ENCODE measurements around the gene WIPF1. TPM values are rescaled to one million over a fixed set of nuclear protein-coding genes. Genes with fewer than 3 reads are reported as not detected.

WIPF1 gene
- total and polyA plus RNA-seq, 2 donors (not counting 3 experiments of a cell fraction or from before 2014, with no cell fraction given): 15.3 to 42.0 TPM

DNA sequence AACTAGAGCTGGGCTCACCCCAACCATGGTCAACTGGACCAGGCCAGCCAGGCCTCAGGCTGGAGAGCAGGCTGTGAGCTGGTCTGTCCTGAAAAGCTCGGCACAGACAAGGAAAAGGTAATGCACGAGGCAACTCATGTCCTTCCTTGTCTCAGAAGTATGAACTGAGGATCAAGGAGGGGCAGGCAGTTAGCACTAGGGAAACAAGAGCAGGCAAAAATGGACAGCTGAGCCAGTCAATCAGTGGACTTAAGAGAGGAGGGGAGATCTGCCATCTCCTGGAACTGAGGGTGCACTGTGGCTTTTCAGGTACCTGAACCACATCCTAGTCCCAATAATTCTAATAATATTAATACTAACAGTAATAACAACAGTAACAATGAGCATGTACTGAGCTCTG, 20.6 kb upstream of the WIPF1 start:
- Histone ChIP-seq H2AFZ (ENCODE audit: low read depth, low read length) (no peak overlapping the region), H4K20me1 (replicated peaks; ENCODE audit: control insufficient read depth, extremely low read depth, insufficient read depth, low read length) (no peaks in the 10 kb centered on the region), H3K79me2 (ENCODE audit: control insufficient read depth, insufficient read depth, low read length) (no peaks in the 10 kb centered on the region), H3K4me3 (replicated peaks in 1 of 3; ENCODE audit: insufficient read depth in 1 of 3, low read depth in 1 of 3, low read length in 3 of 3) (no peak overlapping the region), H3K36me3 (ENCODE audit: control insufficient read depth in 2 of 2, extremely low read depth in 1 of 2, insufficient read depth in 2 of 2, low read length in 2 of 2) (no peaks in the 10 kb centered on the region), H3K27me3 (ENCODE audit: control insufficient read depth in 2 of 2, insufficient read depth in 2 of 2, low read length in 2 of 2) (no peaks in the 10 kb centered on the region), H3K9me3 (replicated peaks; ENCODE audit: control insufficient read depth, insufficient read depth, low read length) (no peaks in the 10 kb centered on the region), H3K27ac (ENCODE audit: insufficient read depth, low read depth, low read length) (no peak overlapping the region), H3K9me1 (replicated peaks; ENCODE audit: control insufficient read depth, extremely low read depth, insufficient read depth, low read length) (no peaks in the 10 kb centered on the region), H3K4me2 (ENCODE audit: insufficient read depth, low read length) (no peak overlapping the region), H3K9ac (replicated peaks; ENCODE audit: extremely low read depth, insufficient read depth, low read length) (no peak overlapping the region), H3K4me1 (ENCODE audit: control insufficient read depth, extremely low read depth, insufficient read depth, low read length) (peaks cover 13% of the 10 kb centered on the region)
- no peak for FAIRE-seq
- intact Hi-C loops (cut with micrococcal nuclease): no loop called here
- POLR2A ChIA-PET: no interaction called here
- no peak for DNase-seq (ENCODE audit: low read depth, low spot score)
- dilution Hi-C loops (cut with MboI; ENCODE audit: extremely low pct_ligation_motif_present, low sequenced_read_pairs): no loop called here
- no TSS peak for BruUV-seq (replicated peaks)
- CTCF ChIA-PET: interaction anchor here (0.6 to 1.8 kb wide), 3 partner anchors 16 to 257 kb away, joined by 3 to 7 read pairs (median 3); no protein-coding TSS in a partner anchor
- no peak for TF ChIP-seq MYC (IDR thresholded peaks at IDR 0.05; ENCODE audit: low read depth, low read length)
- no peak for TF ChIP-seq FOS (IDR thresholded peaks at IDR 0.05; ENCODE audit: borderline replicate concordance, insufficient read depth, low read length)
- TF ChIP-seq GATA2 (IDR thresholded peaks at IDR 0.05; ENCODE audit: insufficient read depth, insufficient read length, low read depth, low read length): no peak
- no peak for TF ChIP-seq EZH2 (IDR thresholded peaks at IDR 0.05; ENCODE audit: borderline replicate concordance, low read depth, low read length, severe bottlenecking)
- no peak for TF ChIP-seq JUN (IDR thresholded peaks at IDR 0.05; ENCODE audit: borderline replicate concordance, insufficient read depth, insufficient read length, low read depth)
- TF ChIP-seq, protein P1, sequence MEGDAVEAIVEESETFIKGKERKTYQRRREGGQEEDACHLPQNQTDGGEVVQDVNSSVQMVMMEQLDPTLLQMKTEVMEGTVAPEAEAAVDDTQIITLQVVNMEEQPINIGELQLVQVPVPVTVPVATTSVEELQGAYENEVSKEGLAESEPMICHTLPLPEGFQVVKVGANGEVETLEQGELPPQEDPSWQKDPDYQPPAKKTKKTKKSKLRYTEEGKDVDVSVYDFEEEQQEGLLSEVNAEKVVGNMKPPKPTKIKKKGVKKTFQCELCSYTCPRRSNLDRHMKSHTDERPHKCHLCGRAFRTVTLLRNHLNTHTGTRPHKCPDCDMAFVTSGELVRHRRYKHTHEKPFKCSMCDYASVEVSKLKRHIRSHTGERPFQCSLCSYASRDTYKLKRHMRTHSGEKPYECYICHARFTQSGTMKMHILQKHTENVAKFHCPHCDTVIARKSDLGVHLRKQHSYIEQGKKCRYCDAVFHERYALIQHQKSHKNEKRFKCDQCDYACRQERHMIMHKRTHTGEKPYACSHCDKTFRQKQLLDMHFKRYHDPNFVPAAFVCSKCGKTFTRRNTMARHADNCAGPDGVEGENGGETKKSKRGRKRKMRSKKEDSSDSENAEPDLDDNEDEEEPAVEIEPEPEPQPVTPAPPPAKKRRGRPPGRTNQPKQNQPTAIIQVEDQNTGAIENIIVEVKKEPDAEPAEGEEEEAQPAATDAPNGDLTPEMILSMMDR (IDR thresholded peaks at IDR 0.05; ENCODE audit: extremely low read depth in 1 of 2, insufficient read depth in 1 of 2, low read depth in 1 of 2, low read length in 2 of 2): no peak
- TF ChIP-seq, protein P2, sequence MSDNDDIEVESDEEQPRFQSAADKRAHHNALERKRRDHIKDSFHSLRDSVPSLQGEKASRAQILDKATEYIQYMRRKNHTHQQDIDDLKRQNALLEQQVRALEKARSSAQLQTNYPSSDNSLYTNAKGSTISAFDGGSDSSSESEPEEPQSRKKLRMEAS (IDR thresholded peaks at IDR 0.05; ENCODE audit: insufficient read depth, insufficient read length): no peak
- TF ChIP-seq POLR2A (IDR thresholded peaks at IDR 0.05; ENCODE audit: low read depth, low read length): no peak
- no peak for TF ChIP-seq POLR2AphosphoS5 (IDR thresholded peaks at IDR 0.05; ENCODE audit: insufficient read depth, low read depth, low read length)

All from endothelial cell of umbilical vein (primary cell).